Heart right ventricle (tissue), 16 donors: ENCODE data around the gene NFYB. TPM values are rescaled to one million over a fixed set of nuclear protein-coding genes. Genes with fewer than 3 reads are reported as not detected.
A peak's percentile ranks its signal among the peaks of the same experiment; 100 is the strongest.

Source experiments
- ATAC-seq, 8 donors: fragments of 200-7000 bp; cut with Tn5 transposase; one replicate each; pipeline ENCODE4 v1.9.1; 2020; ENCODE audit warnings: mild to moderate bottlenecking in 8 of 8, moderate library complexity in 8 of 8, moderate number of reproducible peaks in 1 of 8
- DNase-seq, 2 donors: peaks; one replicate each; pipeline ENCODE4 v3.0.0-alpha.2; 2020
- H3K27ac ChIP-seq, 10 donors: fragments of 200-600 bp; sonication (generic) in 2 of 10; one replicate each; pipeline versions ENCODE4 v1.5.0 to v1.8.0; 2020 to 2022; ENCODE audit warnings: mild to moderate bottlenecking in 3 of 10
- H3K27me3 ChIP-seq, 7 donors: fragments of 200-600 bp; one replicate each; pipeline ENCODE4 v1.8.0; 2021 to 2022; ENCODE audit warnings: mild to moderate bottlenecking in 2 of 7
- H3K36me3 ChIP-seq, 9 donors: fragments of 200-600 bp; sonication (generic) in 1 of 9; one replicate each; pipeline versions ENCODE4 v1.5.0 to v1.8.0; 2020 to 2022; ENCODE audit warnings: mild to moderate bottlenecking in 2 of 9
- H3K4me1 ChIP-seq, 9 donors: fragments of 200-600 bp; sonication (generic) in 1 of 9; one replicate each; pipeline versions ENCODE4 v1.5.0 to v1.8.0; 2020 to 2022; ENCODE audit warnings: mild to moderate bottlenecking in 4 of 9
- H3K4me3 ChIP-seq, 10 donors: fragments of 200-600 bp; sonication (generic) in 2 of 10; one replicate each; pipeline versions ENCODE4 v1.5.0 to v1.8.0; 2020 to 2022; ENCODE audit warnings: mild to moderate bottlenecking in 7 of 10, moderate library complexity in 2 of 10
- H3K9me3 ChIP-seq, 11 donors: fragments of 200-600 bp in 10 of 11; sonication (generic) in 2 of 11; one replicate each; pipeline versions ENCODE4 v1.5.0 to v1.8.0; 2013 to 2022; ENCODE audit warnings: mild to moderate bottlenecking in 2 of 11, control low read depth in 1 of 11, moderate library complexity in 1 of 11
- WGBS, 2 donors: extraction: QIAGEN DNeasy Blood & Tissue Kit; methylation state at CpG; one replicate each; pipeline ENCODE4 v1.1.7; 2013; ENCODE audit warnings: inconsistent platforms in 1 of 2; 5-methylcytosine and 5-hydroxymethylcytosine counted together
- intact Hi-C, 10 donors: fragments of 100-400 bp; cut with DNase I; formaldehyde crosslinking; loops; one replicate each; pipeline versions ENCODE4 v1.11.1 to v1.14.2; 2022
- polyA plus RNA-seq, 2 donors: library from polyadenylated mRNA; stranded (reverse); fragments of 200-250 nt; gene quantifications; one replicate each; pipeline ENCODE4 v1.2.3, GENCODE V29; 2013
- total RNA-seq, 10 donors: library from RNA; stranded (reverse); fragmentation: NEBNext Ultra II Directional in 3 of 10; extraction: Animal tissue kit (Norgen Biotek cat#: 25700) in 3 of 10; gene quantifications; one replicate each; pipeline versions ENCODE4 v1.2.1 to v1.2.4, GENCODE V29; 2021 to 2023
- TF ChIP-seq, protein P1 (sequence below), 9 donors: fragments of 200-600 bp; sonication (generic) in 2 of 9; IDR thresholded peaks; one replicate each; pipeline versions ENCODE4 v1.5.0 to v1.8.0; 2021 to 2022; ENCODE audit warnings: antibody characterized with exemption in 9 of 9, mild to moderate bottlenecking in 5 of 9, moderate library complexity in 1 of 9
- donor health status: Arrhythmogenic right ventricular cardiomyopathy.
- donor health status: ischemic (EF 13 %, LVEDD 7.1; RV severe dilation, severe dysfunction).
- donor health status: healthy with polysubstance abuse.
- donor health status: DM: no; HTN: yes; CAD: no.
- donor health status: DM: no; HTN: no; CAD: no.
- donor health status: ischemic (EF 25% LVEDD 6.9; RV normal size, moderate dysfunction).
- donor health status: ischemic (EF 25% LVEDD 5.7; RV mildly dilated, moderate dysfunction).
- donor health status: healthy.
- donor health status: DM: yes; HTN: yes; CAD: no.
- donor health status: Ischemic cardiomyopathy.
- donor health status: ischemic (EF 35%, LVEDD 5.7; RV mildly dilated, moderate dysfunction).
- donor health status: nonischemic (EF 11% LVEDD 7.7; RV severe dilation, severe dysfunction).
- donor health status: DM: yes; HTN: yes; CAD: no.
- donor health status: PGD.
- donor health status: ischemic (EF 29% LVEDD 5.4; RV normal size, mild dysfunction).
- donor health status: nonischemic (EF 23%, LVEDD 6.1; RV moderate dilation, normal function).

Gene NFYB
- total and polyA plus RNA-seq, 12 donors: 16.1 to 53.9 (median 24.0) TPM

DNA sequence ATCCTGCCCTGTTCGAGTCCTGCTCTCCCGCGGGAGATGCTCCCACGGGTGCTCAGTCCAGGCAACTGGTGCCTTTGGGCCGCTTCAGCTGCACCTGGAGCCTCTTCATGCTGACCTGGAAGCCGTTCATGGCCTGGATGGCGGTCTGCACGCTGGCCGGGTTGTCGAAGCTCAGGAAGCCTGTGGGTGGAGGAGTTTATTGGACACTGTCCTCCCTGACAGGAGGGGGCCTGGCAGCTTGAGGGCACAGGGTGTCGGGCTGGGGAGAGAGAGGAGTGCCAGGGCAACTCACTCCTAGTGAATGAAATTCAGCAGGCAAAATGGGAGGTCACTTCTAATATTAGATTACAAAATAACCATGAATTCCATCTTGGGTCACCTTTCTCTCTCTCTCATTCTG is 9.3 kb upstream of the NFYB start:
- no peak overlapping the region for H3K4me3 ChIP-seq
- no peaks in the 10 kb centered on the region for H3K9me3 ChIP-seq
- intact Hi-C loops: no loop called here
- DNase-seq: no peak
- no peaks in the 10 kb centered on the region for H3K4me1 ChIP-seq
- no peaks in the 10 kb centered on the region for H3K27me3 ChIP-seq
- H3K36me3 ChIP-seq: no peaks in the 10 kb centered on the region
- no peak overlapping the region for H3K27ac ChIP-seq
- TF ChIP-seq, protein P1, sequence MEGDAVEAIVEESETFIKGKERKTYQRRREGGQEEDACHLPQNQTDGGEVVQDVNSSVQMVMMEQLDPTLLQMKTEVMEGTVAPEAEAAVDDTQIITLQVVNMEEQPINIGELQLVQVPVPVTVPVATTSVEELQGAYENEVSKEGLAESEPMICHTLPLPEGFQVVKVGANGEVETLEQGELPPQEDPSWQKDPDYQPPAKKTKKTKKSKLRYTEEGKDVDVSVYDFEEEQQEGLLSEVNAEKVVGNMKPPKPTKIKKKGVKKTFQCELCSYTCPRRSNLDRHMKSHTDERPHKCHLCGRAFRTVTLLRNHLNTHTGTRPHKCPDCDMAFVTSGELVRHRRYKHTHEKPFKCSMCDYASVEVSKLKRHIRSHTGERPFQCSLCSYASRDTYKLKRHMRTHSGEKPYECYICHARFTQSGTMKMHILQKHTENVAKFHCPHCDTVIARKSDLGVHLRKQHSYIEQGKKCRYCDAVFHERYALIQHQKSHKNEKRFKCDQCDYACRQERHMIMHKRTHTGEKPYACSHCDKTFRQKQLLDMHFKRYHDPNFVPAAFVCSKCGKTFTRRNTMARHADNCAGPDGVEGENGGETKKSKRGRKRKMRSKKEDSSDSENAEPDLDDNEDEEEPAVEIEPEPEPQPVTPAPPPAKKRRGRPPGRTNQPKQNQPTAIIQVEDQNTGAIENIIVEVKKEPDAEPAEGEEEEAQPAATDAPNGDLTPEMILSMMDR (IDR thresholded peaks at IDR 0.05): no peak
- peak in 4 of 8 donors; percentile 27 to 53 (median 30) for ATAC-seq
- 81 to 83% methylated on average over 11 of the region's 11 CpGs for WGBS, 2 donors

DNA sequence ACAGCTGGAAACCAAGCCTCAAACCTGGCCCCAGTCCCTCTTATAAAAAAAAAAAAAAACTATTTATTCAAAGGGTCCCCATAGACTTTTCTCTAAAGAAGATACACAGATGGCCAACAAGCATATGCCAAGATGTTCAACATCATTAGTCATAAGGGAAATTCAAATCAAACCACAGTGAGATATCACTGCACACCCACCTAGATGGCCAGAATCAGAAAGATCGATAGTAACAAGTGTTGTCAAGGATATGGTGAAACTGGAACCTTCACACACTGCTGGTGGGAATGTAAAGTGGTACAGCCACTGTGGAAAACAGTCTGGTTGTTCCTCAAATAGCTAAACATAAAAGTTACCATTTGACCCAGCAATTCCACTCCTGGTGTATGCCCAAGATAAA is 5.9 kb upstream of the NFYB start:
- Histone ChIP-seq H3K4me3 (no peak overlapping the region), H3K27me3 (no peaks in the 10 kb centered on the region), H3K9me3 (no peaks in the 10 kb centered on the region), H3K4me1 (peaks cover 0 to 3% (median 2%) of the 10 kb centered on the region in 9 donors), H3K36me3 (no peaks in the 10 kb centered on the region), H3K27ac (no peak overlapping the region)
- DNase-seq (no peak), ATAC-seq (no peak)
- 86 to 93% methylated on average over 1 of the region's 1 CpG for WGBS, 2 donors
- intact Hi-C loops: no loop called here
- TF ChIP-seq, protein P1 (IDR thresholded peaks at IDR 0.05): no peak

DNA sequence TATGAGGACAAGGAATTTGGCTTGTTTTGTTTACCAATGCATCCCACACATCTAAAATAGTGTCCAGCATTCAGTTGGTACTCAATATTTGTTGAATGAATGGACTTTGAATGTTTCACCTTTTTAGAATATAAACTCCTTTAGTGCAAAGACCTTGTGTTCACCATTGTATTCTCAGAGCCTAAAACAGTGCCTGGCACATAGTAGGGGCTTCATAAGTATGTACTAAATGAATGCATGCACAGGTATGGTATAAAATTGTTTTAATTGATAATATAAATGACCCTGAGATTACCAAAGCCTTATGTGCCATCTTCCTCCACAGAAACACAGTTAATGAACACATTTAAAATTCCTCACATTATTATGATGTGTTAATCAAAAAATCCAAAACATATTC is 5.0 kb upstream of the NFYB start:
- Histone ChIP-seq H3K36me3 (no peaks in the 10 kb centered on the region), H3K27ac (no peak overlapping the region), H3K27me3 (no peaks in the 10 kb centered on the region), H3K9me3 (no peaks in the 10 kb centered on the region), H3K4me3 (no peak overlapping the region), H3K4me1 (peaks cover 5 to 10% (median 8%) of the 10 kb centered on the region in 9 donors)
- TF ChIP-seq, protein P1 (IDR thresholded peaks at IDR 0.05): no peak
- no peak for DNase-seq
- no peak for ATAC-seq
- intact Hi-C loops: no loop called here

DNA sequence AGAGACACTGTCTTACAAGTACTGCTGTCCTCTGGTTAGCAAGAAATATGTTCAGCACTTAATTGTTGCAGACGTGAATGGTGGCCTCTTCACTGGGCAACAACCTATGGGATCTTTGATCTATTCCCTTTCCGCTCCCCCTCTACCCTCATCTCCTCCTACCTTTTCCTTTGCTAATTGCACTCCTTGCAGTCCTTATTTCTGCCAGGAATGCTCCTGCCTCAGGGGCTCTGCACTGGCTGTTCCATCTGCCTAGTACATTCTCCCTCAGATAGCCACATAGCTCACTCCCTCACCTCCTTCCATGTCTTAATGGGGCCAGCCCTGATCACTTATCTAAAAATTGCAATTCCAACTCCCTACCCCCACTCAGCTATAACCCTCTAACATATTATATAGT is 4.5 kb upstream of the NFYB start:
- DNase-seq (no peak), ATAC-seq (no peak)
- Histone ChIP-seq H3K4me1 (peaks cover 5 to 10% (median 8%) of the 10 kb centered on the region in 9 donors), H3K4me3 (no peak overlapping the region), H3K27ac (no peak overlapping the region), H3K27me3 (no peaks in the 10 kb centered on the region), H3K9me3 (no peaks in the 10 kb centered on the region), H3K36me3 (no peaks in the 10 kb centered on the region)
- WGBS, 2 donors: 82 to 85% methylated on average over 2 of the region's 2 CpGs
- TF ChIP-seq, protein P1 (IDR thresholded peaks at IDR 0.05): no peak
- intact Hi-C loops: no loop called here
